PC-3 (cell line): ENCODE data around the gene TNRC18.

Source experiments
- CTCF ChIP-seq: fragments of 300-600 bp; sonication (generic); conservative IDR thresholded peaks from 2 replicates; pipeline ENCODE4 v1.5.1; 2017; ENCODE audit warnings: antibody characterized with exemption, low read depth, mild to moderate bottlenecking, low read length
- EZH2 ChIP-seq: fragments of 300-600 bp; sonication (generic); IDR thresholded peaks from one replicate; pipeline ENCODE4 v1.6.1; 2017; ENCODE audit warnings: antibody characterized with exemption, mild to moderate bottlenecking, low read length; ENCODE audit not compliant: unreplicated experiment
- EZH2phosphoT487 ChIP-seq: fragments of 300-600 bp; sonication (generic); IDR thresholded peaks from 2 replicates; pipeline ENCODE4 v1.6.1; 2018; ENCODE audit warnings: mild to moderate bottlenecking, antibody characterized with exemption, low read length, borderline replicate concordance

GRCh38 chr7:5350174-5350463, 73.5 kb downstream of the TNRC18 start:
- no peak for TF ChIP-seq CTCF
- TF ChIP-seq EZH2, result no peak
- no peak for TF ChIP-seq EZH2phosphoT487
